Activated T-helper 2 cell treated with anti-CD3 and anti-CD28 coated beads, Interferon-gamma antibody, Interleukin-2, Interleukin-4, amounts not matched to agents 10 μg/mL and 5 μg/mL and 100 μg/mL, durations not matched to agents 14 hours and 24 hours and 36 hours (primary cell): ENCODE data around the gene MRLN. TPM values are rescaled to one million over a fixed set of nuclear protein-coding genes. Genes with fewer than 3 reads are reported as not detected.

Experiments used
- DNase-seq: peaks from one replicate; pipeline ENCODE4 v3.0.0; 2021; ENCODE audit warnings: low spot score
- H3K27ac Mint-ChIP-seq: one replicate; pipeline ENCODE4 v1.8.0; 2021; ENCODE audit warnings: mixed read lengths
- H3K27me3 Mint-ChIP-seq: one replicate; pipeline ENCODE4 v1.8.0; 2021; ENCODE audit warnings: low read depth, mixed read lengths
- H3K36me3 Mint-ChIP-seq: one replicate; pipeline ENCODE4 v1.8.0; 2021; ENCODE audit warnings: low read depth, mixed read lengths
- H3K4me1 Mint-ChIP-seq: one replicate; pipeline ENCODE4 v1.8.0; 2021; ENCODE audit warnings: low read depth, mixed read lengths
- H3K4me3 Mint-ChIP-seq: one replicate; pipeline ENCODE4 v1.8.0; 2021; ENCODE audit warnings: low read depth, mild to moderate bottlenecking, moderate library complexity, mixed read lengths
- H3K9me3 Mint-ChIP-seq: one replicate; pipeline ENCODE4 v1.8.0; 2021; ENCODE audit warnings: mixed read lengths
- intact Hi-C: fragments of 100-400 bp; cut with micrococcal nuclease; formaldehyde crosslinking; loops from one replicate; pipeline ENCODE4 v1.15.1; 2023
- total RNA-seq: library from RNA; stranded (reverse); gene quantifications from 2 replicates; pipeline ENCODE4 v1.2.3, GENCODE V29; 2022

The MRLN gene
- total RNA-seq, 1 donor from 2014 or later: not detected

- H3K4me1 Mint-ChIP-seq: no peaks in the 10 kb centered on the region
- intact Hi-C loops: no loop called here
Observed at GRCh38 chr10:59687657-59688056, 65.6 kb downstream of the MRLN start.

More at GRCh38 chr10:59687657-59688056, 65.6 kb downstream of the MRLN start:
- no peaks in the 10 kb centered on the region for H3K36me3 Mint-ChIP-seq
- no peak overlapping the region for H3K4me3 Mint-ChIP-seq
- H3K27me3 Mint-ChIP-seq: peaks cover 3% of the 10 kb centered on the region
- DNase-seq: no peak
- no peaks in the 10 kb centered on the region for H3K9me3 Mint-ChIP-seq
- no peak overlapping the region for H3K27ac Mint-ChIP-seq

Other genes starting within 250 kb of the MRLN start
- 1.9 and 2.1 TPM in 2 replicates for gene SLC16A9, start 43.6 kb downstream of the MRLN start, total RNA-seq
- 61.5 and 63.1 TPM in 2 replicates for gene CCDC6, start 153.1 kb upstream of the MRLN start, total RNA-seq